GM12891 (cell line): ENCODE data around the gene NR2C2.

Experiments used
- DNase-seq: peaks from one replicate; pipeline ENCODE4 v3.0.0; 2011; ENCODE audit warnings: low spot score; ENCODE audit not compliant: insufficient read length
- FAIRE-seq: peaks from 2 replicates; lab custom pipeline; 2011; peaks lifted over from hg19 to GRCh38; lab: Jason Lieb, UNC
- PAX5 ChIP-seq: IDR thresholded peaks from 2 replicates; pipeline ENCODE4 v1.6.1; 2011; ENCODE audit warnings: low read length, moderate library complexity, mild to moderate bottlenecking; ENCODE audit not compliant: insufficient read depth, severe bottlenecking
- POLR2A ChIP-seq: IDR thresholded peaks from 2 replicates; pipeline ENCODE4 v1.6.1; 2011; ENCODE audit warnings: low read depth, low read length, control low read depth
- POLR2AphosphoS5 ChIP-seq: IDR thresholded peaks from 2 replicates; pipeline ENCODE4 v1.6.1; 2011; ENCODE audit warnings: low read depth, low read length, control low read depth
- POU2F2 ChIP-seq: IDR thresholded peaks from 2 replicates; pipeline ENCODE4 v1.6.1; 2011; ENCODE audit warnings: low read depth, mild to moderate bottlenecking, control low read depth, low read length, moderate library complexity
- SPI1 ChIP-seq: IDR thresholded peaks from 2 replicates; pipeline ENCODE4 v1.6.1; 2011; ENCODE audit warnings: low read depth, low read length, control low read depth
- TAF1 ChIP-seq: IDR thresholded peaks from 2 replicates; pipeline ENCODE4 v1.6.1; 2011; ENCODE audit warnings: low read depth, low read length, control low read depth

NR2C2 gene

GRCh38 chr3:15010664-15011063 is 63.3 kb downstream of the NR2C2 start:
- TF ChIP-seq PAX5 (no peak), TAF1 (no peak), POU2F2 (no peak)
- DNase-seq (no peak), FAIRE-seq (no peak)

GRCh38 chr3:15011174-15011573 is 63.8 kb downstream of the NR2C2 start:
- no peak for TF ChIP-seq SPI1
- no peak for TF ChIP-seq POLR2AphosphoS5
- TF ChIP-seq PAX5 = no peak
- TF ChIP-seq TAF1 = no peak
- no peak for TF ChIP-seq POU2F2
- no peak for TF ChIP-seq POLR2A
- FAIRE-seq (no peak), DNase-seq (no peak)

- no peak for TF ChIP-seq SPI1
- TF ChIP-seq TAF1 = no peak
- TF ChIP-seq POLR2A = no peak
- TF ChIP-seq POU2F2 = no peak
- TF ChIP-seq PAX5 = no peak
- TF ChIP-seq POLR2AphosphoS5 = no peak
- FAIRE-seq = no peak
These were observed 67.4 kb downstream of the NR2C2 start for GRCh38 chr3:15014606-15015328.

GRCh38 chr3:15015456-15015855 is 68.1 kb downstream of the NR2C2 start:
- DNase-seq (no peak), FAIRE-seq (no peak)
- TF ChIP-seq POLR2AphosphoS5 (no peak), POU2F2 (no peak), SPI1 (no peak), POLR2A (no peak), TAF1 (no peak), PAX5 (no peak)

More at GRCh38 chr3:15014606-15015328, 67.4 kb downstream of the NR2C2 start:
- DNase-seq = no peak

GRCh38 chr3:15017191-15017590 is 69.8 kb downstream of the NR2C2 start:
- FAIRE-seq (no peak), DNase-seq (no peak)
- TF ChIP-seq POU2F2 = no peak
- TF ChIP-seq PAX5 = no peak
- no peak for TF ChIP-seq POLR2AphosphoS5
- TF ChIP-seq POLR2A = no peak
- no peak for TF ChIP-seq TAF1
- no peak for TF ChIP-seq SPI1

- FAIRE-seq (no peak), DNase-seq (no peak)
- no peak for TF ChIP-seq POLR2A
- no peak for TF ChIP-seq PAX5
- TF ChIP-seq SPI1 = no peak
- no peak for TF ChIP-seq POLR2AphosphoS5
- TF ChIP-seq TAF1 = no peak
- TF ChIP-seq POU2F2 = no peak
These were observed 75.9 kb downstream of the NR2C2 start for GRCh38 chr3:15023249-15023648.

- no peak for TF ChIP-seq PAX5
- no peak for TF ChIP-seq POU2F2
- no peak for TF ChIP-seq POLR2AphosphoS5
- FAIRE-seq (no peak), DNase-seq (no peak)
These were observed 76.3 kb downstream of the NR2C2 start for GRCh38 chr3:15023719-15024118.

GRCh38 chr3:15029625-15030024 is 82.2 kb downstream of the NR2C2 start:
- no peak for FAIRE-seq
- TF ChIP-seq SPI1 = no peak
- TF ChIP-seq TAF1 = no peak
- no peak for DNase-seq

GRCh38 chr3:15032650-15033049 is 85.3 kb downstream of the NR2C2 start:
- FAIRE-seq = no peak
- no peak for DNase-seq
- TF ChIP-seq PAX5 (no peak), TAF1 (no peak), POLR2AphosphoS5 (no peak), POLR2A (no peak), SPI1 (no peak), POU2F2 (no peak)

GRCh38 chr3:15033103-15033502 is 85.7 kb downstream of the NR2C2 start:
- TF ChIP-seq POU2F2 = no peak
- TF ChIP-seq POLR2AphosphoS5 = no peak
- no peak for TF ChIP-seq PAX5
- TF ChIP-seq POLR2A = no peak
- TF ChIP-seq SPI1 = no peak
- no peak for TF ChIP-seq TAF1
- DNase-seq = no peak
- FAIRE-seq = no peak
